VCaP (cell line): Measurements from ENCODE around the gene TCL1A.

Experiments used
- H3K27ac ChIP-seq: fragments of 450-650 bp; 2 replicates; pipeline ENCODE4 v1.5.1; 2017
- CTCF ChIP-seq: fragments of 450-650 bp; conservative IDR thresholded peaks from 2 replicates; pipeline ENCODE4 v1.5.1; 2017; ENCODE audit warnings: mild to moderate bottlenecking, moderate library complexity

TCL1A gene

GRCh38 chr14:95685978-95686922, 27.7 kb downstream of the TCL1A start, which contains the start of gene TCL1B:
Gene TCL1B (plus strand): TSS chr14:95686426. CDS start chr14:95686468, 42 bp downstream.
- H3K27ac ChIP-seq, result no peak within 1 kb of the TSS
- no peak for TF ChIP-seq CTCF

- TF ChIP-seq CTCF, result peak; percentile 47; the same call in 1 of the 2 replicates
Observed at GRCh38 chr14:95683793-95684192, 30.1 kb downstream of the TCL1A start.

GRCh38 chr14:95681153-95681552, 32.8 kb downstream of the TCL1A start:
- H3K27ac ChIP-seq, result no peak overlapping the region
- no peak for TF ChIP-seq CTCF

More at GRCh38 chr14:95683793-95684192, 30.1 kb downstream of the TCL1A start:
- H3K27ac ChIP-seq, result no peak overlapping the region

- TF ChIP-seq CTCF, result peak; percentile 51
- H3K27ac ChIP-seq, result no peak overlapping the region
Observed at GRCh38 chr14:95679998-95680735, 33.8 kb downstream of the TCL1A start.

- TF ChIP-seq CTCF, result no peak
- no peak overlapping the region for H3K27ac ChIP-seq
Observed at GRCh38 chr14:95679148-95679815, 34.6 kb downstream of the TCL1A start.

- H3K27ac ChIP-seq, result no peak overlapping the region
- TF ChIP-seq CTCF, result no peak
Observed at GRCh38 chr14:95677179-95677835, 36.6 kb downstream of the TCL1A start.
